Measurements from ENCODE around the gene LOXHD1. TPM values are rescaled to one million over a fixed set of nuclear protein-coding genes. Genes with fewer than 3 reads are reported as not detected.
A peak's percentile ranks its signal among the peaks of the same experiment; 100 is the strongest.

LOXHD1 gene
- total RNA-seq, 1 donor from 2014 or later = not detected

DNA sequence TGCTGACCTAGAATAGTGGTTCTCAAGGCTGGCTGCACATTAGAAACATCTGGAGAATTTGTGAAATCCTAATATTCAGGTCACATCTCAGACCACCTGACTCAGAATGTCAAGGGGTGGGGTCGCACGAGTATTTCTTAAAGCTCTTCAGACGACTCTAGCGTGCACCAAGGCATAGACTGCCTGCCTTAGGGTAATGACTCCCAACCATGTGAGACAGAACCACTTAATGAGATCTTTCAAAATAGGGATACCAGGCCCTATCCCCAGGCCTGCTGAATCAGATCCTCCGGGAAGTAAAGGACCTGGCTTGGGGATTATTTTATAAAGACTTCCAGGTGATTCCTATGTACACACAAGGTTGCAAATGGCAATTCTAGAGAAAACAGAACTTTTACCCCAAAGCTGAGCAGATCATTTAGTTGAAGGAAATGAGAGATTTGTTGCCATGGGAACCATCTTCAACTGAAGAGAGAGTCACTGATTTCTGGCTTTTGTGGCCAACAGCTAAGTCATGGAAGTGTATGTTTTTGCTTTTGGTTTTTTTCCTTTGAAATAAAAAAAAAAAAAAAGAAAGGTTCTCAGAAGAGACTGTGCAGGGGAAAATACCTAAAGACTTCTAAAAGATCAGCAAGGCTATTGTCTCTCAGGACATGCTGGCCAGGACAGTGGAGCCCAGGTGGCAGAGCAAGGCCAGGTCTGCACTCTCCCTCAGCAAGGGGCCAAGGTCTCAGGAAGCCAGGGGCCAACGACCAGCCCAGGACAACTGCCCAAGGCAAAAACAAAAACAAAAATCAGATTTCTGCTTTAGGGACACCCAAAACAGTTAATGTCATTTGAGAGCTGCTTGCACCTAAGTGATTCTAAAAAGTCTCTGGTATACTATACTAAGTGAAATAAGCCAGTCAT, 15.3 kb upstream of the LOXHD1 start:
- DNase-seq (ENCODE audit: low spot score) = peak; percentile 71

DNA sequence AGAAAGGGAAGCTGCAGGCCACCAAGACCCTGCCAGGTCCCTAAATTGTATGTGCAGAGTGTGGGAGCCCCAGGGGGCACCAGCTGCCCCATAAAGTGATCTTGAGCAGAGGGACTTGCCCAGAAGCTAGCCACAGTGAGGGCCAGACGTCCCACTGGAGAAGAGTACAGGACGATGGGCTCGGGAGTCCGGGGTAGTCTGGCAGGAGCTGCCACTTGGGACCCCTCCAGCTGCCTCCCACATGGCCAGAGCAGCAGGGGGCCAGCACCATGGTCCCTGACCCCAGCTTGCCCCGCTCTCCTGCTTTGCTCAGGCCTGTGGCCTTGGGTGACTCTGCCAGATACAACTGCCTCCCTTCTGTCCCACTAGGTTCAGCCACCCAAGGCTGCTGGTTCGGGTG, 11.7 kb upstream of the LOXHD1 start:
- no peak for DNase-seq (ENCODE audit: low spot score)

DNA sequence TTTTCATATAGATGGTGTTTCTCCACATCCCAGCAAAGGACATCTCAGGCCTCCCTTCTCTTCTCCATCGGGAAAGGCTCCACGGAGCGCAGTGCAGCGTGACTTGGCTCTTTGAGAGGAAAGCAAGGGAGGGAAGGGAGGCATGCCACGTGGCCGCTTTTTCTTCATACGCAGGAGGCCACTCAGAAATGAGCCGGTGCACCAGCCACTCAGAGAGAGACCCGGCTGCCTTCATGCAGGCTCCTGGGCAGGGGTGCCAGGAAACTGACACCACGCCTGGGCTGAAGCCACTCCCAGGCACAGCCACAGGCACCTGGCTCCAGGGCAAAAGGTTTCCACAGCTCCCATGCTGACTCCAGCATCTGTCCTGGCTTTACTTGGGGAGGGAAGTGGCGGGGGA, 11.1 kb upstream of the LOXHD1 start:
- no peak for DNase-seq (ENCODE audit: low spot score)

DNA sequence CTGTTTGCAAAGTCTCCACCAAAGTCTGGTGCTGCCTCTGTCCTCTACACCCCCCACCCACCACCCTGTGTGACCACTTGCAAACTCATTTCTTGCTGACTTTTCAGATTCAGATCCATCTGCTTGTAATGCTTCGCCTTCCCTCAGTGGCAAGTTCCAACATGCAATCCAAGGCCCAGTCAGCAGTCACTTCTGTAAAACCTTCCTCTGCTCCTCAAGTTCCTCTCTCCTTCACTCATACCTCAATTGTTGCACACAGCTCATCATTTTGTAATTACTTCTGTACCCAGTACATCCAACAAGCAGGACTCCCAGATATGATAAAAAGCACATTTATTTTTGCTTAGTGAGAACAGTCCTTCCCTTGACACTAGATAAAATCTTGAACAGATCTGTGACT, 6.5 kb upstream of the LOXHD1 start:
- no peak for DNase-seq (ENCODE audit: low spot score)

DNA sequence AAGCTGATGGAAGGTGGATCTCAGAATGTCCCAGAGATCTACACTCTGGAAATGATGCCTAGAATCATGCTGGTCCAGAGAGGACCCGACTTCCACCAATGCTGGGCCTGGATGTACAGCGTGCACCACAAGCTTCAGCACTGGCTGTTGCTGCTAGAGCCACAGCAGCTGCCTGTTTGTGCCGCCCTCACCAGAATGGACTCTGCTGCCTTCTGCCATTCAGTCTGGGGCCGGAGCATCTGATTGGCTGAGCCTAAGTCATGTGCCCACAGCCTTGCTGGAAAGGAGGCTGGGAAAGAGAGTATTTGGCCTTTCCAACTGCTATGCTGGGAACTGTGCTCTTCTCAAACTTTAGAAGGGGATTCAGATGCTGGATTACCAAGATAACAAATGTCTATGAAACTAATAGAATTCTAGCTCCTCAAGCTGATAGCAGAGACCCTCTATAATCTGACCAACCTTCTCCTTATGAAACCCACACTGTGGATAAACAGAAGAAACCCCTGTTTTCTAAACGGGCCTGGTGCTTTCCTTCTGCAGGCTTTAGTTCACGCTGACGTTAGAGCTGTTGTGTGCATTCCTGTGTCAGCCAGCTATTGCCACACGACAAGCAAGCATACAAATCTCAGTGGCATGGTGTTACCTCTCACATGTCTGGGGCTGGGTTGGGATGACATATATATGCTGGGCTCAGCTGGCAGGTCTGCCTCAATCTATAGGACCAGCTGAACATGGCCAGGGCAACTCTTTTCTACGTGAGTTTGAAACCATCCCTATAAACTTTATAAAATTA, 4.1 kb upstream of the LOXHD1 start:
- peak; percentile 48 for DNase-seq (ENCODE audit: low spot score)

DNA sequence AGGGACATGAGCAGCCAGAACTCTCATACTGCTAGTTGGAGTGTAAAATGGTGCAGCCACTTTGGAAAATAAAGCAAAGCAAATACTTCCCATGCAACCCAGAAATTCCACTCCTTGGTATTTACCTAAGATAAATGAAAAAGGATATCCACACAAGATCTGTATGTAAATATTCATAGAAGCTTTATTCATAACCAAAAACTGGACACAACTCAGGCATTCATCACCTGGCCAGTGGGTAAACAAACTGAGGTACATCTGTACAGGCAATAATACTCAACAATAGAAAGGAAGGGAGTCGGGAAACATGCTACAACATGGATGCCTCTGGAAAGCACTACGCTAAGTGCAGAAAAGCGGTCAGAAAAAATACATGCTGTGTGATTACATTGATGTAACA, 2.5 kb upstream of the LOXHD1 start:
- no peak for DNase-seq (ENCODE audit: low spot score)

DNA sequence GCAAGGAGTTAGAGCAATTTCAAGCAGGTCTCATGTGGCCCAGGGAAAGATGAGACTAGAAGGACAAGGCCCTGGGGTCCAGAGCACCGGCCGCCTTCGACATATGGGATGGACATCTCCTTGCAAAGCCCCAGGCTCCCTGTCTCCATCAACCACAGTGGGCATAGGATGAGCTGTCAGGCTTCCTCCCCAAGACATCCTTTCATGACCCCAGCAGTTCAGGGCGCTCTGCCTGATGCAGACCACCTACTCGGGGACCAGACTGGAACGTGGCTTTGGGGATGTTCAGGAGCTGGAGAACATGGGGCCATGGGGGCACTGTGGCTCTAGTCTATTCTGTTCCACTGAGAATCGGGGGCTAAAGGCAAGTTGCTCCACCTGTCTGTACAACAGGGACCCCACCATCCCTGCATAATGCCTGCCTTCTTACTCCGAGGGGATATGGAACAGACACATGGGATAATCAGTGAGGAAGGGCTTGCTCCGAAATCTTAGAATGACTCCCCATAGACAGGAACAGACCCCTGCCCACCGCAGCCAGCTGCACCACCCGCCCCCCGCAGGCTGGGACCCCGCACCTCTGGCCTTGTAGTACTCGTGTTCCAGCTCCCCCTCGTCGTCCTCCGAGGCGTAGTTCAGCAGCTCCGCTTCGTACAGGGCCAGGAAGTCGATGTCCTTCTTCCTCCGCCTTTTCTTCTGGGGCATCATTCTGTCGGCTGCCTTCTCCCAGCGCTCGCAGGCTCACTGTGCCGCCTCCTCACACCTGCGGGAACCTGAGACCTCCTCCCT, 500 bp downstream of the LOXHD1 start:
- no peak for DNase-seq (ENCODE audit: low spot score)

DNA sequence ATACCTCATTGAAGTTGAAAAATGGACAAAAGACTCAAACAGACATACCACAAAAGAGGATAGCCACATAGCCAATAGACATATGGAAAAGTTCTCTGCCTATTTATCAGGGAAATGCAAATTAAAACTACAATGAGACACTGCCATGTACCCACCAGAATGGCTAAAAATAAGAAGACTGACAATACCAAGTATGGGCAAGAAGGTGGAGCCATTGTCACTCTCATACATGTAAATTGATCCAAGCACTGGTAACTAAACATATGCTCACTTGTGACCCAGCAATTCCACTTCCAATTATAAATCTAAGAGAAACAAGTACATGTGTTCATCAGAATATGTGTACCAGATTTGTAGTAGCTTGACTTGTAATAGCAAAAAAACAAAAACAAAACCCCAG, 4.6 kb downstream of the LOXHD1 start:
- DNase-seq (ENCODE audit: low spot score) = no peak

DNA sequence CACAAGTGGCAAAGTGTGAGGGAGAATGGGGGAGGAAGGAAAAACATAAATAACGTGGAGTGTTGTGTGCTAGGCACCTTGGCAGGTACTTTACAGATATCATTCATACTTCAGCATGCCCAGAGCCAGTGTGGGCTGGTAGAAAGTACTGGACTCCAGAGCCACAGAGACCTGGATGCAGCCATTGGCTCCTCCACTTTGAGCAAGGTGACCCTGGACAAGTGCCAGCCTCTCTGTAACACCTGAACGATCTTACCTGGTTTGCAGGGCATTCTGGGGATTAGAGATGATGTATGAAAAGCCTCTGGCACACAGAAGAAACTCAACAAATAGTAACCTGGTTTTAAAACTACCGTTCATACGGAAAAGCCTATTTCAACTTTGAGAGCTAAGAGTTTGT, 6.3 kb downstream of the LOXHD1 start:
- DNase-seq (ENCODE audit: low spot score) = no peak

DNA sequence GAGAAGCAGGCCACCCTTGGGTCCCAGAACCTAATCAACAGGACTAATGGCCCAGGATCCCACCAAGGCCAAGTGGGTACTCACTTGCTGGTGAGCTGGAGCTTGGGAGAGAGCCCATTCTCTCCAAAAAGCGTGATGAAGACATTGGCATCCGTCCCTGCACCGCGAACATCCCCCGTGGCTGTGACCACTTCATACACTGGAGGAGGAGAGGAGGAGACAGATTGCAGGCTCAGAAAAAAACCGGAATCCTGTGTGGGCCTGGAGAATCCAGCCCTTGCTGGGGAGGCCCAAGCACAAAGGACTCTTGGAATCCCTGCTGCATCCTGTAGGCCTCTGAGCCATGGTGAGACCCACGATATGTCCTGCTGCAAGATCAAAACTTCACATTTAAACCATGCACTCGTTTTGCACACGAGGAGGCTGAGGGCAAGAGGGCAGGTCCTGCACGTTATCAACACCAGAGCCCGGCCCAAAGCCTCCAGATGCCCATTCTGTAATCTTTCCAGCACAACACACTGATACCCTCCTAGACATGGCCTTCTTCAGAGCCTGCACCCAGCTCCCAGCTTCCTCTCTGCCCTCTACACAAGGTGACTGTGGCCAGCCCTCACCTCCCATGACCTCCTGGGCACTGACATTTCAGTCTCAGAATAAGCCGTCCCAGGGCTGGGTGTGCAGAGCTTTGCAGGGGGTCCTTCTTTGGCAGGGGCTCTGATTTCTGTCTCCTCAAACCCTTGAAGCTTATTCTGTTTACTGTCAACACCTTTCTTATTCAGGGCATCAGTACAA, 7.8 kb downstream of the LOXHD1 start:
- DNase-seq (ENCODE audit: low spot score) = peak; percentile 5

DNA sequence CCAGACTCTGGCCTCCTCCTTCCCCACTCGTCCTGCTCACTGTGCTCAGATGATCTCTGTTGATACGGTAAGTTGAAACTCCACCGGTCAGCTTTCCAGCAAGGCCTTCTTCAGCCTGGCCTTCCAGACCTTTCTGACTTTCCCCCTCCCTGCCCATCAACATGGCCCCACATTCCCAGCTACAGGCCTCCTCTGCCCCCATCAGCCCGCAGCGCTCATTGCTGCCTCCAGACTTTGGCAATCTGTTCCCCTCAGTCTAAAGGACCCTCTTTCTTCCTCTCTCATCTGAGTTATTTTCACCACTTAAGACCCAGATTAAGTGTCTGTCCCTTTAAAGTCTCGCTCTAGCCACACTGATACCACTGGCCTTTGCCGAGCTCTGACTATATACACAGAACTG, 10.6 kb downstream of the LOXHD1 start:
- DNase-seq (ENCODE audit: low spot score) = no peak

DNA sequence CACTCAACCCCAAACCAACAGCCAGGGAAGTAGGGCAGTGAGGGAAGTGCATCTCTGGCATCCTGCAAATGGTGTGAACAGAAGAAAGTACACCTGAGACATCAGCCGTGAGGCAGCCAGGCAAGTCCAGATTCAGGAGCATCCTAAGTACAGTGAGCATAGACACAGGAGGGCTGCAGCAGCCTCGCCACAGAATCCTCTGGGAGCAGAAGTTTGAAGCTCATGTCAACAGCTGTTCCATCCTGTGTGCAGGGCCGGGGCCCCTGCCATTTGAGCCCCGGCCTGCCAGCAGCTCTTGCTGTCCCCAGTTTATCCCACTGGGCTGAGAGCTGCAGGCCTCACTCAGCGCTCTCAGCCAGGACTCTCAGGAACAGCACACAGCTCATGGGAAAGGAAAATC, 14.5 kb downstream of the LOXHD1 start:
- DNase-seq (ENCODE audit: low spot score) = no peak

DNA sequence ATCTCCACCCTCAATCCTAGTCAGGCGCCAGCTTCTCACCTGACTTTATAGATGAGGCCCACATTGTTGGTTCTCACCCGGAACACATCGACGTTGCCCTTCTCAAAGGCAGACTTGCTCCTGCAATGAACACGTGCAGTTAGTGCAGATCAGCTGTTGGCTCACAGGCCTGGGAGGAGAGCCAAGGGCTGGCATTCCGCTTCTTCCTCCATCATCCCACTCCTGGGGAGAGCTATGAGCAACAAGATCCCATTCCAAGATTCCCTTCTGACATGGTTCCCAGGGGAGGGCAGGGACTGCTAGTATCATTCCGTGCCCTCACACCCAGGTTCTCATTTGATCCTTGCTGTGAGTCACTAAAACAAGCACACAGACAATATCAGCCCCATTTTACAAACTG, 15.1 kb downstream of the LOXHD1 start:
- no peak for DNase-seq (ENCODE audit: low spot score)

DNA sequence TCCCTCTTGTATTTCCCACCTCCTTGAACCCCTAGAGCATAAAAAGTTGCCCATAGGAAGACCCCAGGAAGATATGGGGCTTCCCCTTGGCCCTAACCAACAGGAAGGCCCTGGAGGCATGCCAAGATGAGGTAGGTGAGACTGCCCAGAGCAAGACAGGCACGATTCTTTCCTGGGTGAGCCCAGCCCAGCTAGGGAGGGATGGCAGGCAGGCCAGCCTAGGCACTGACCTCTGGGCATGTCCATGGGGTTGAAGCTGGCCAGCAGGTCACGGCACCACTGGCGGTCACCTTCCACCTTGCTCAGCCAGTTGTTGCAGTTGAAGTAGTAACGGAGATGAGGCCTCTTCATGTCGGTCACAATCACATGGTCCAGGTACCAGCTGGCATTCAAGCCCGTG, 17.6 kb downstream of the LOXHD1 start:
- no peak for DNase-seq (ENCODE audit: low spot score)

DNA sequence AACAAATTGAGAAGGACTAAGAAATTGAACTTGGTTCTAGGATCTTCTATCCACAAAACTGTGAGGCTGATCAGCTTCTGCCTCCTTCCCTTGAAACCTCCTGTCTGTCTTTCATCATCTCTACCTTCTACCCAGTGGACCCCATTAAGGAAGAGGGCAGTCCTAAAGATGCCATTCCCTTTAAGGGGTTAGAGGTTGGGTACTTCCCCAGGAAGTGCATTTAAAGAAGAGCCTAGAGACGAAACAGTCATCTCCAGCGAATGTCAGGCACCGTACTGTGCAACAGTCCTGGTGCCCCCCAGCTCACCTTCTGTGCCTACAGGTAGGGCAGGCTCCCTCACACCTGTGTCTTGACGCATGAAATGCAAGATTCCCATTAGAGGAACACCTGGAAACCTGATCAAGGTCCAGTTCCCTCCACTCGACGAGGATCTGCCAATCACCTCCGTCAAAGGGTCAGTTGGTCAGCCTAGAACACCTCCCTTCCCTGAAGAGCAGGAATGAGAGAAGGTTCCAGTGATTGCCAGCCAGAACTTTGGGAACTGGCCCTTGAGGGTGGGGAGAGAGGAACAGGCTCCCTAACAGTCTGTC, 20.9 kb downstream of the LOXHD1 start:
- DNase-seq (ENCODE audit: low spot score) = no peak

DNA sequence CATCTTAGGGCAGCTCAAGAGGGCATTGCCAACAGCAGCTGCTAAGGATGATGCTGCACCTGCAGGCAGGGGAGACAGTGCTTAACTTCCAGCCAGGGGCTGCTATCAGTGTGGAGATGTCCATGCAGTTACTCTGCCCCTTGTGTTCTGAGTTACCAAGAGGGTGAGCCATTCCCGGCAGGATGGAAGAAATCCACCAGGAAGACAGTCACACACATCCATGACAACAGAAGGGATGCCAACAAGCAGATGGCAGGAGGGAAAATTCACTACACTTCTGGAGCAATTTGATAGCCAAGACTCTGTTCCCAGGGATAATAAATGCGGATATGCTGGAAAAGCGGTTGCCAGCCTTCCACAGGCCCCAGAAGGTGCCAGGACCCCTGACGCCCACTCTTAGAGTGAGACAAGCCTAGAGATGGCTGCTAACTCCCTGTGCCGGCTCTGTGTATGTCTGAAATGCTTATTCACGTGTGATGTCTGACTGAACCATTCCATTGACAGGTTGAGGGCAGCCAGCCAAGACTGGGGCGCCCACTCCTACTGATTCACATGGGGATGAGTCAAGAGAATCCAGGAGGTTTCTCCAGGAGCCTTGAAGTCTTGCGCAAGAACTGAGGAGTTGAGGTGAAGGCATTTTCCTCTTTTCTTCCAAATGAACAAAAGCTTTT, 24.5 kb downstream of the LOXHD1 start:
- DNase-seq (ENCODE audit: low spot score) = no peak

DNA sequence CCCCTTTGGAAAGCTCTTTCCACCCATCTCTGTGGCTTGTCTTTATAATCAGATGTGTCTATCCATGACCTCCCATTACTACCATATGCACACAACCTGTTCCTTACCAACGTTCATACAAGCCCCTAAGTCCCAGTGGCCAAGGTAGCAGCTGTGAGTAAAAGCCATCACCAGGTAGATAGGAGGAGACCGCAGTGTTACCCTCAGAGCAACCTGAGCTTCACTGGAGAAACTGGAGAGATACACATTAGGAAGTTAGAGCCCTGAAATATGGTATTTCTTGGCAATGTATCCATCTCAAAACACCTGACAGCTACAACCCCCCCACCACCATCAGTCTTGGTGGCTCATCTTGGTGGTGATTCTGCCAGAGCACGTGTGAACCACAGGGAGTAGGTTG, 26.0 kb downstream of the LOXHD1 start:
- no peak for DNase-seq (ENCODE audit: low spot score)

DNA sequence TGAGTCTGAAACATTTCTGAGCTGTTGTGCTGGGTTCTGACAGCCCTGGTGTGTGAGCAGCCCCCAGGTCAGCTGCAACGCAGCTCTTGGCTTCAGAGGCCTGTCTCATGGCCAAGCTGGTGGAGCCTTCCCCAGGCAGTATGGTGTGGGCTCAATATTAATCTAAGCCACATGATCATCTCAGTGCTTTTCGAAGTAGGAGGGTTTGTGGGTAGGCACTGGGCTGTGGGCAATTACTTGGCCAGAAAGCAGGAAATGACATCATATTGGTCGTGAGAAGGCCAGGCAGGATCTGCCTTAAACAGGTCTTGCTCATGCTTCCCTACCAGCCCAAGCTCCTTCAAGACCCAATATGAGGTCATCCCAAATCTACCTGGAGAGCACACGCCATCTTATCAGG, 26.9 kb downstream of the LOXHD1 start:
- no peak for DNase-seq (ENCODE audit: low spot score)

DNA sequence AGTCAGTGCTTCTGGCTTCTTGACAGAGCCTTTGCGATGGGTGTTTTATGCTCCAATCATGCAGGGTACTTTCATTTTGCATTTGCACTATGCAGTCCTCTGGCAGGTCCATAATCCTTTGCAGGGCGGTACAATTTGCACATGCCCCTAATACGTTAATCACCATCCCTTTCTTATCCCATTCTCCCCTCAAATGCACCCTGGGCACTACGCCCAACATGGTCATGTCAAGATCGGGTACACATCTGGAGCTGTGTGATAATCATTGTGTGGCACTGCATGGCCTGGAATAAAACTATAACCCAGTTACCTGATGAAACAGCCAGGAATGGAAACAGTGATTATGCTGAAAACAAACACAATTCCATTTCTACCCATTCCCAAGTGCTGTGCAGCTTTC, 27.7 kb downstream of the LOXHD1 start:
- no peak for DNase-seq (ENCODE audit: low spot score)

DNA sequence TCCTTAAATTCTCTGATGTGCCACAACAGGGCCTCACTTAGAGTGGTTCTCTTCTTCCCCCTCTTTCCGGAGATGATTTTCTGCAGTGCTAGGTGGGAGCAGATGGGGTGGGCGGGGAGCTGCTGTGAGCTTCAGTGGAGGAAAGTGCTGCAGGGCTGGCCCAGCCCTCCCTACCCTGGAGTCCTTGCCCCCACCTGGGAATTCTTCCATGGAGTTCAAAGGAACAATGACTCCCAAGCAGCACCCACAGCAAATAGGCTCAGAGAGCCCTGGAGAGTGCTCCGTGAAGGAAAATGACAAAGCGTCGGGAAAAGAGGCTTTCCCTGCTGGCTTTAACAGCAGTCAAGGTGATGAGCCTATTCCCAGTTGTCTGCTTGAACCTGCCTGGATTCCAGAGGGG, 28.8 kb downstream of the LOXHD1 start:
- DNase-seq (ENCODE audit: low spot score) = no peak
